GM19023 (cell line): ENCODE data around the gene PRELID1.

Source experiments
- ATAC-seq: cut with Tn5 transposase; IDR thresholded peaks from one replicate; pipeline ENCODE4 v1.9.1; 2021; ENCODE audit warnings: mild to moderate bottlenecking, moderate library complexity; ENCODE audit not compliant: unreplicated experiment

PRELID1 gene

DNA sequence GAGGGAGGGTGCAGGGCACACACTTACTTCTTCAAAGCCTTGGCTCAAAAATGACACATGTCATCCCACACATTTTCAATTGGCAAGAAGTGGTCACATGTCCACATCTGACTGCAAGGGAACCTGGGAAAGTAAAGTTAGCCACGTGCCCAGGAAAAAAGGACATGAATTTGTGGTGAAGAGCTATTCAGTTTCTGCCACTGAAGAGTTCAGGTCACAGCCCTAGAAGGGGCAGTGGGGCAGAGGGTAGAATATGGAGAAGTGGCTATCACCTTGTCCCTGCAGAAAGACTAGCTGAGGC is 52.2 kb downstream of the PRELID1 start:
- ATAC-seq, result no peak
